Measurements from ENCODE around the gene PICALM.

PICALM gene

DNA sequence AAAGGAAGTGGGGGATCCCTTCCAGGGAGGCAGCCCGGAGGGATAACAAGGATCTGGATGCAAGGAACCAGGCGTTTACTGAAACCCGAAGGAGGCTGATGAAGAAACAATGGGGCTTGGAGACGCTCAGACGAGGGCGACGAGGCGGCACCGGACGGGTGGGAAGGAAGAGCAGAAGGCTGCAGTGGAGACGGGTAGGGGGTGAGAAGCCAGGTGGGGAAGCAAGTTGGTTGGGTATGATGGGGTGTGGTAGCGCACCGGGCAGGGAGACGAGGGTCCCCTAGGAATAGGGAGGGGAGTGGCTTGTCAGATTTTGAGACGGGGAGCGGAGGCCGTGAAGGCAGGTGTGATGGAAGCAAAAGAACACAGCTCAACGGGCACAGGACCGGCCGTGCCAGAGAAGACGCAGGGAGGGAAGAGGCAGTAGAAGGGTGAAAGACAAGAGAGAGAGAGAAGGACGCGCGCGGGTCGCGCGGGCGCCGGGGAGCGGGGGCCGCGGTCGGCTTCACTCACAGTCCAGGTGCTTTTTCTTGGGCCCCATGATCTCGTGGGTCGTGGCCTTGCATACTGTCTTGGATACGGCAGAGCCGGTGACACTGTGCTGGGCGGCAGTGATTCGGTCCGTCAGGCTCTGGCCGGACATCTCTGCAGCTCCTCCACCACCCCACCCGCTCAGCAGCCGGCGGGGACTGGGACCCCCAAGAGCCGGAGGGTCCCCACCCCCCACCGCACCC is 579 bp downstream of the PICALM start (continued):
- TF ChIP-seq, protein P1, sequence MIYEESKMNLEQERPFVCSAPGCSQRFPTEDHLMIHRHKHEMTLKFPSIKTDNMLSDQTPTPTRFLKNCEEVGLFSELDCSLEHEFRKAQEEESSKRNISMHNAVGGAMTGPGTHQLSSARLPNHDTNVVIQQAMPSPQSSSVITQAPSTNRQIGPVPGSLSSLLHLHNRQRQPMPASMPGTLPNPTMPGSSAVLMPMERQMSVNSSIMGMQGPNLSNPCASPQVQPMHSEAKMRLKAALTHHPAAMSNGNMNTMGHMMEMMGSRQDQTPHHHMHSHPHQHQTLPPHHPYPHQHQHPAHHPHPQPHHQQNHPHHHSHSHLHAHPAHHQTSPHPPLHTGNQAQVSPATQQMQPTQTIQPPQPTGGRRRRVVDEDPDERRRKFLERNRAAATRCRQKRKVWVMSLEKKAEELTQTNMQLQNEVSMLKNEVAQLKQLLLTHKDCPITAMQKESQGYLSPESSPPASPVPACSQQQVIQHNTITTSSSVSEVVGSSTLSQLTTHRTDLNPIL (CRISPR knock-in tag; IDR thresholded peaks at IDR 0.05; ENCODE audit: low read depth) = no peak
- TF ChIP-seq TOX (CRISPR knock-in tag; IDR thresholded peaks at IDR 0.05; ENCODE audit: borderline replicate concordance) (no peak), ZC3H10 (CRISPR knock-in tag; IDR thresholded peaks at IDR 0.05) (no peak), RARB (CRISPR knock-in tag; IDR thresholded peaks at IDR 0.05) (no peak)

- ATAC-seq = no peak
- TF ChIP-seq ESRRG (CRISPR knock-in tag; IDR thresholded peaks at IDR 0.05) (no peak), SNAI2 (CRISPR knock-in tag; IDR thresholded peaks at IDR 0.05) (no peak), ISL1 (CRISPR knock-in tag; IDR thresholded peaks at IDR 0.05) (no peak), POU6F1 (CRISPR knock-in tag; IDR thresholded peaks at IDR 0.05; ENCODE audit: borderline replicate concordance, low read depth) (no peak), GLIS3 (CRISPR knock-in tag; IDR thresholded peaks at IDR 0.05) (no peak), ZNF8 (CRISPR knock-in tag; IDR thresholded peaks at IDR 0.05) (no peak), TOX (CRISPR knock-in tag; IDR thresholded peaks at IDR 0.05; ENCODE audit: borderline replicate concordance) (no peak), OSR1 (CRISPR knock-in tag; IDR thresholded peaks at IDR 0.05) (no peak), RARB (CRISPR knock-in tag; IDR thresholded peaks at IDR 0.05) (no peak)
- TF ChIP-seq, protein P1 (CRISPR knock-in tag; IDR thresholded peaks at IDR 0.05; ENCODE audit: low read depth) = no peak
- TF ChIP-seq, protein P2, sequence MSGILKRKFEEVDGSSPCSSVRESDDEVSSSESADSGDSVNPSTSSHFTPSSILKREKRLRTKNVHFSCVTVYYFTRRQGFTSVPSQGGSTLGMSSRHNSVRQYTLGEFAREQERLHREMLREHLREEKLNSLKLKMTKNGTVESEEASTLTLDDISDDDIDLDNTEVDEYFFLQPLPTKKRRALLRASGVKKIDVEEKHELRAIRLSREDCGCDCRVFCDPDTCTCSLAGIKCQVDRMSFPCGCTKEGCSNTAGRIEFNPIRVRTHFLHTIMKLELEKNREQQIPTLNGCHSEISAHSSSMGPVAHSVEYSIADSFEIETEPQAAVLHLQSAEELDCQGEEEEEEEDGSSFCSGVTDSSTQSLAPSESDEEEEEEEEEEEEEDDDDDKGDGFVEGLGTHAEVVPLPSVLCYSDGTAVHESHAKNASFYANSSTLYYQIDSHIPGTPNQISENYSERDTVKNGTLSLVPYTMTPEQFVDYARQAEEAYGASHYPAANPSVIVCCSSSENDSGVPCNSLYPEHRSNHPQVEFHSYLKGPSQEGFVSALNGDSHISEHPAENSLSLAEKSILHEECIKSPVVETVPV (CRISPR knock-in tag; IDR thresholded peaks at IDR 0.05) = no peak
Measured at GRCh38 chr11:86067851-86068137, 1.1 kb downstream of the PICALM start.

DNA sequence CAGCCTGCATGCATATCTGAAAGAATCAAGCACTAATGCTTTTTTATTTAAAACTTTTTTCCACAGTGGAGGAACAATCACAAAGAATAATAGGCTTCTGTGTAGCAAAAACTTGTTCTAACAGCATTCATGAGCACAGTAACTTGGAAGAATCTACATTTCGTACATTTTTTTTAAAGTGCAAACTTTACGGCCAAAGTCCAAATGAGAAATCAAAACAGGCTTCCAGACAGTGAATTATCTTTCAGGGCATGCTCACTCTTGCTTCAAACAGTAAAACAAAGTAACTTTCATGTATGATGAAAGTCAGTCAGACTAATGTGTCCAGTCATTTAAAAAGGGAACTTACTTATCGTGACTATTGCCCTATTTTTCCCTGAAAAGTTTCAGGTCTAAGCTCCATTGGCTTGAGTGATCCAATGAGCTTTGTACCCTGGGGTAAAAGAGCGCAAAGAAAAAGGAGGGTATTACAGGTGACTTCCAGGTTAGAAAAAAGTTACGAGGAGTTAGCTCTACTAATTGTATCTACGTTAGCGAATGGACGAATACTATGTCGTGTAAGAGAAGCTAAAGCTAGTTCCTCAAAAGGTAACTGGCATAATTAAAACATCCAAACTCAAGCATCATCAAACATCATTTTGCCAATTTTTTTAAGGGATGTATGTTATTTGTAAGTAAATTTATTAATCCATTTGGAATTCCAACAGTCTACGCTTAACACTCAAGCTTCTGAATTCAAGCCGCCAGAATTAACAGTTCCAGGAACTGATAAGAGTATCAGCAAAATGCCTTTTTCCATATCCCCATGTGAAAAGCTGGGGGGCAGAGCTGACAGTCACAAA is 1.7 kb downstream of the PICALM start:
- no peak for ATAC-seq
- TF ChIP-seq SNAI2 (CRISPR knock-in tag; IDR thresholded peaks at IDR 0.05) = no peak
- no peak for TF ChIP-seq ZNF70 (CRISPR knock-in tag; IDR thresholded peaks at IDR 0.05)

DNA sequence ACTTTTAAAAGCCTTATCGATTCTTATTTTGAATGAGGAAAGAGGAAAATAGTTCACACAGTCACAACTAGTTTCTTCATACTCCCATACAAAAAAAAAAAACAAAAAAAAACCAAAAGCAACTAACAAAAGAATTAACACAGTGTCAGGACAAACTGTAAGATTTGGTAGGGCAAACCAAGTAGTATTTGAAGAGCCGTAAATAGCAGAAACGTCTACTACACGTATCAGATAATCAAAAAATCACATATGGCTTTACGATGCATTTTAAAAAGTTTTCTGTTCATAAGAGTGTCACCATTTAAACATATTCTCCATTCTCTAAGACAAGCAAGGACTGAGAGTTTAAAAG is 2.3 kb downstream of the PICALM start:
- TF ChIP-seq POU6F1 (CRISPR knock-in tag; IDR thresholded peaks at IDR 0.05; ENCODE audit: borderline replicate concordance, low read depth) (no peak), ZNF8 (CRISPR knock-in tag; IDR thresholded peaks at IDR 0.05) (no peak), ZFP30 (CRISPR knock-in tag; IDR thresholded peaks at IDR 0.05) (no peak), RARB (CRISPR knock-in tag; IDR thresholded peaks at IDR 0.05) (no peak), TCF4 (CRISPR knock-in tag; IDR thresholded peaks at IDR 0.05; ENCODE audit: borderline replicate concordance) (no peak), ZFP3 (CRISPR knock-in tag; IDR thresholded peaks at IDR 0.05) (no peak), PPARA (CRISPR knock-in tag; IDR thresholded peaks at IDR 0.05; ENCODE audit: borderline replicate concordance) (no peak), ARNTL (CRISPR knock-in tag; IDR thresholded peaks at IDR 0.05; ENCODE audit: borderline replicate concordance, low read depth) (no peak), SNAI2 (CRISPR knock-in tag; IDR thresholded peaks at IDR 0.05) (no peak)
- no peak for ATAC-seq

Measured in SK-N-SH treated with all-trans-retinoic acid at 6 μM for 48 hours (cell line).